Activated T-cell treated with anti-CD3 and anti-CD28 coated beads, Interleukin-2, amount 50 U/mL, for 72 hours (primary cell): ENCODE results near the gene PRF1. TPM values are rescaled to one million over a fixed set of nuclear protein-coding genes. Genes with fewer than 3 reads are reported as not detected.

Source experiments
- ATAC-seq, 2 donors: fragments of 150-1000 bp; cut with Tn5 transposase; replicated peaks in 1 of 2; 2 replicates each; pipeline ENCODE4 v1.10.0; 2021; ENCODE audit warnings: moderate library complexity in 2 of 2, mild to moderate bottlenecking in 1 of 2
- DNase-seq, 2 donors: peaks; one replicate each; pipeline ENCODE4 v3.0.0; 2021 to 2022; ENCODE audit warnings: mixed read lengths in 1 of 2
- H3K27ac Mint-ChIP-seq: one replicate; pipeline ENCODE4 v1.8.0; 2022; ENCODE audit warnings: mild to moderate bottlenecking, moderate library complexity, mixed read lengths
- H3K27me3 Mint-ChIP-seq: one replicate; pipeline ENCODE4 v1.8.0; 2022; ENCODE audit warnings: low read depth, mixed read lengths
- H3K36me3 Mint-ChIP-seq, 2 donors: one replicate each; pipeline ENCODE4 v1.8.0; 2022; ENCODE audit warnings: mixed read lengths in 2 of 2, mild to moderate bottlenecking in 1 of 2; ENCODE audit not compliant: insufficient read depth in 2 of 2
- H3K4me1 Mint-ChIP-seq: one replicate; pipeline ENCODE4 v1.8.0; 2022; ENCODE audit warnings: low read depth, mixed read lengths
- H3K4me3 Mint-ChIP-seq, 2 donors: one replicate each; pipeline ENCODE4 v1.8.0; 2022; ENCODE audit warnings: mild to moderate bottlenecking in 2 of 2, mixed read lengths in 2 of 2, moderate library complexity in 2 of 2
- H3K9me3 Mint-ChIP-seq, 2 donors: one replicate each; pipeline ENCODE4 v1.8.0; 2022; ENCODE audit warnings: mixed read lengths in 2 of 2
- total RNA-seq, 2 donors: library from RNA; stranded (reverse); gene quantifications; one replicate each; pipeline ENCODE4 v1.2.3, GENCODE V29; 2022

PRF1 gene
- total RNA-seq, 2 donors from 2014 or later = 44.5 to 102 TPM

- Mint-ChIP-seq H3K36me3 (peaks cover 2 to 10% of the 10 kb centered on the region in 2 donors), H3K4me3 (no peak overlapping the region), H3K27me3 (peaks cover 23% of the 10 kb centered on the region), H3K4me1 (peaks cover 5% of the 10 kb centered on the region), H3K9me3 (peaks cover 2 to 8% of the 10 kb centered on the region in 2 donors), H3K27ac (no peak overlapping the region)
- ATAC-seq (no peak), DNase-seq (no peak)
Observed at GRCh38 chr10:70629338-70629737, 26.8 kb upstream of the PRF1 start.

- Mint-ChIP-seq H3K4me1 (peaks cover 5% of the 10 kb centered on the region), H3K27me3 (no peaks in the 10 kb centered on the region), H3K36me3 (peaks cover 3 to 10% of the 10 kb centered on the region in 2 donors), H3K9me3 (peaks cover 2 to 10% of the 10 kb centered on the region in 2 donors), H3K4me3 (no peak overlapping the region), H3K27ac (no peak overlapping the region)
- DNase-seq (no peak), ATAC-seq (no peak)
Observed at GRCh38 chr10:70626056-70626455, 23.5 kb upstream of the PRF1 start.

GRCh38 chr10:70622981-70623844 is 20.7 kb upstream of the PRF1 start:
- H3K4me3 Mint-ChIP-seq = no peak overlapping the region
- H3K27ac Mint-ChIP-seq = no peak overlapping the region
- peaks cover 5 to 14% of the 10 kb centered on the region in 2 donors for H3K9me3 Mint-ChIP-seq
- DNase-seq (no peak), ATAC-seq (no peak)
- H3K36me3 Mint-ChIP-seq = peaks cover 6 to 23% of the 10 kb centered on the region in 2 donors
- no peaks in the 10 kb centered on the region for H3K27me3 Mint-ChIP-seq
- peaks cover 16% of the 10 kb centered on the region for H3K4me1 Mint-ChIP-seq

GRCh38 chr10:70622541-70622940 is 20.0 kb upstream of the PRF1 start:
- Mint-ChIP-seq H3K27me3 (peaks cover under 1% of the 10 kb centered on the region), H3K4me3 (no peak overlapping the region), H3K9me3 (peaks cover 4 to 11% of the 10 kb centered on the region in 2 donors), H3K27ac (no peak overlapping the region), H3K4me1 (peaks cover 23% of the 10 kb centered on the region), H3K36me3 (peaks cover 6 to 18% of the 10 kb centered on the region in 2 donors)
- no peak for DNase-seq
- ATAC-seq = no peak

- peaks cover 6 to 16% of the 10 kb centered on the region in 2 donors for H3K36me3 Mint-ChIP-seq
- peaks cover 4 to 7% of the 10 kb centered on the region in 2 donors for H3K9me3 Mint-ChIP-seq
- peaks cover 7% of the 10 kb centered on the region for H3K27me3 Mint-ChIP-seq
- H3K4me3 Mint-ChIP-seq = no peak overlapping the region
- DNase-seq = no peak
- ATAC-seq = no peak
- peaks cover 32% of the 10 kb centered on the region for H3K4me1 Mint-ChIP-seq
- no peak overlapping the region for H3K27ac Mint-ChIP-seq
Observed at GRCh38 chr10:70621503-70622078, 19.1 kb upstream of the PRF1 start.

DNA sequence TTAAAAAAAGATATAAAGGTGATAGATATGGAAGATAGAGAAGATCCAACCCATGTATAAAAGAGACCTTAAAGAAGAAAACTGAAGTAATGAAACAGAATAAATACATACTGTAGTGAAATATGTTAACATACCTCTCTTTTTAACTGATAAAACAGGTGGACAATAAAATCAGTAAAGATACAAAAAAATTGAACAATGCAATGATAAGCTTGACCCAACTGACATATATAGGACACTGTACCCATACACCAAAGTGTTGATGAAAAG is 17.4 kb upstream of the PRF1 start:
- Mint-ChIP-seq H3K4me3 (no peak overlapping the region), H3K9me3 (peaks cover 4 to 6% of the 10 kb centered on the region in 2 donors), H3K27ac (no peak overlapping the region), H3K36me3 (peaks cover 6 to 16% of the 10 kb centered on the region in 2 donors), H3K27me3 (peaks cover 7% of the 10 kb centered on the region), H3K4me1 (peaks cover 45% of the 10 kb centered on the region)
- ATAC-seq (no peak), DNase-seq (no peak)

DNA sequence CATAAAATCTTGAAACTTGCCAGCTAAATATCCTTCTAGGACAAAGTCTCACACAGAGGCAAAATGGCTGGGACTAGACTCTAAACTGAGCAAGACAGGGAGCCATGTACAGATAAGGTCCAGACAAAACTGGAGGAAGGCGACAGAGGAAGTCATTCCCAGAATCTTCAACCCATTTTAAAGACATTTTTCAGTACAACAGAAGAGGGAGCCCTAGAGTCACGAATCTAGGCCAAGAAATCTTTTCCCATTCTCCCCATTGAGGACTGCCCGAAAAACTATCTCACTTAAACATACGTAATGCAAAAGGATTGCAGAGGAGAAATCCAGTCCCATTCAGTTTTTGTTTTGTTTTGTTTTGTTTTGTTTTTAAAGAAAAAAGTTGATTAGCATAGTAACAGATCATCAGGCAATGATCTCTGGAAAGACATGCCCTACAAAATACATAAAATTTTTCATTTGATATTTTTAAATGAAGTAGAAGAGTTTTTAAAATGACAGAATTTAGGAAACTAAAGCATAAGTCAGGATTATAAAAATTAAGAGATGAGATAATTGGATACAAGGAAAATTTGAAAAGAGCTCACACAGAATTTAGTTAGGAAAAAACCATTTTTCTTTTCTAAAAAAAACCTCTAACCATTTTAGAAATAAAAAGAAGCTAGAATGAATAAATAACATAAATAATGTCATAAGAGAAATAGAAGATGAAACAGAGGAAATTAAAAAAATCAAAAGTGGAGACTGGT is 16.9 kb upstream of the PRF1 start:
- Mint-ChIP-seq H3K27me3 (peaks cover 7% of the 10 kb centered on the region), H3K27ac (peak overlapping the region; percentile 86), H3K4me3 (no peak overlapping the region), H3K9me3 (peaks cover 4 to 6% of the 10 kb centered on the region in 2 donors), H3K36me3 (peaks cover 6 to 16% of the 10 kb centered on the region in 2 donors), H3K4me1 (peaks cover 50% of the 10 kb centered on the region)
- no peak for ATAC-seq
- DNase-seq = no peak

- Mint-ChIP-seq H3K27me3 (peaks cover 7% of the 10 kb centered on the region), H3K4me1 (peaks cover 58% of the 10 kb centered on the region)
- peak in 1 of 2 donors; percentile 14 for ATAC-seq
Observed at GRCh38 chr10:70618663-70619062, 16.1 kb upstream of the PRF1 start.

GRCh38 chr10:70617798-70618568 is 15.4 kb upstream of the PRF1 start:
- Mint-ChIP-seq H3K36me3 (peaks cover 6 to 16% of the 10 kb centered on the region in 2 donors), H3K9me3 (peaks cover 4 to 6% of the 10 kb centered on the region in 2 donors), H3K27ac (peak overlapping the region; percentile 86), H3K4me3 (peak overlapping the region; percentile 25 to 73), H3K27me3 (peaks cover 7% of the 10 kb centered on the region), H3K4me1 (peaks cover 58% of the 10 kb centered on the region)
- DNase-seq = peak; percentile 49 to 59
- peak; percentile 84 to 88 for ATAC-seq

More at GRCh38 chr10:70618663-70619062, 16.1 kb upstream of the PRF1 start:
- DNase-seq = no peak
- Mint-ChIP-seq H3K27ac (peak overlapping the region; percentile 86), H3K9me3 (peaks cover 4 to 6% of the 10 kb centered on the region in 2 donors), H3K4me3 (peak overlapping the region; percentile 25 to 73), H3K36me3 (peaks cover 6 to 16% of the 10 kb centered on the region in 2 donors)

DNA sequence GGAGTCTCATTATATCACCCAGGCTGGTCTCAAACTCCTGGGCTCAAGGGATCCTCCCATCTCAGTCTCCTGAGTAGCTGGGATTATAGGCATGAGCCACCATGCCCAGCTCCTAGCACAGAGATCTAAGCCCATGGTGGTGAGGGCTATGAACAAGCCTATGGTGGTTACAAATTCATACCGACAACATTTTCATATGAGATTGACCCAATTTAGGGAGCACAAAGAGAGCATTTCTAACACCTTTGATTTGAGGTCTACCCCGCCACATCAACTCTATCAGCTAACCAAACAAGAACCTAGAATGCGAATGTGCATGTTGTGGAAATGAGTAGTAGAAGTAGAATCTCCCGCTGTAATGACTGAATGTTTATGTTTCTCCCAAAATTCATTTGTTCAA is 14.2 kb upstream of the PRF1 start:
- peaks cover 4 to 6% of the 10 kb centered on the region in 2 donors for H3K9me3 Mint-ChIP-seq
- DNase-seq (peak in 1 of 2 donors; percentile 17), ATAC-seq (peak; percentile 65)
- peaks cover 7% of the 10 kb centered on the region for H3K27me3 Mint-ChIP-seq
- peak overlapping the region; percentile 87 for H3K27ac Mint-ChIP-seq
- peaks cover 57% of the 10 kb centered on the region for H3K4me1 Mint-ChIP-seq
- H3K4me3 Mint-ChIP-seq = peak overlapping the region in 1 of 2 donors; percentile 53
- H3K36me3 Mint-ChIP-seq = peaks cover 6 to 16% of the 10 kb centered on the region in 2 donors

GRCh38 chr10:70615784-70616522 is 13.4 kb upstream of the PRF1 start:
- Mint-ChIP-seq H3K27me3 (peaks cover 7% of the 10 kb centered on the region), H3K4me1 (peaks cover 54% of the 10 kb centered on the region), H3K4me3 (peak overlapping the region in 1 of 2 donors; percentile 53), H3K36me3 (peaks cover 4 to 16% of the 10 kb centered on the region in 2 donors), H3K9me3 (peaks cover 4 to 5% of the 10 kb centered on the region in 2 donors), H3K27ac (peak overlapping the region; percentile 87)
- ATAC-seq (no peak), DNase-seq (no peak)

DNA sequence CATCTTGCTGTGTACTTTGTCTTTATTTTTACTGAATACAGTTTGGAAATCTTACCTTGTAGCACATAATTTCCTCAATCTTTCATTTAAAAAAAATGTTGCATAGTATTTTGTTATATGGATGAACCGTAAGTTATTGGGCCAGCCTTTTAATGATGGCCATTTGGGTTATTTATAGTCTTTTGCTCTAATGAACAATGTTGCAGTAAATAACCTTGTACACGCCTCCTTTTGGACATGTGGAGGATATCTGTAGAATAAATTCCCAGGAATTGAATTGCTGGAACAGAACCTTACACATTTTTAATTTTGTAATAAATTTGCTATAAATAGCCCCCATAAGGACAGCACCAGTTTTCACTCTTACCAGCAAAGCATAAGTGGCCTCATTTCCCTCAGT is 12.7 kb upstream of the PRF1 start:
- Mint-ChIP-seq H3K9me3 (peaks cover under 1 to 2% of the 10 kb centered on the region in 2 donors), H3K4me1 (peaks cover 59% of the 10 kb centered on the region), H3K36me3 (peaks cover under 1 to 13% of the 10 kb centered on the region in 2 donors), H3K27ac (no peak overlapping the region), H3K27me3 (peaks cover 7% of the 10 kb centered on the region), H3K4me3 (peak overlapping the region in 1 of 2 donors; percentile 10)
- ATAC-seq = no peak
- no peak for DNase-seq
